ENCODE data around the gene SSB. TPM values are rescaled to one million over a fixed set of nuclear protein-coding genes. Genes with fewer than 3 reads are reported as not detected.

Gene SSB
- total and polyA plus RNA-seq, 2 of the 4 experiments (the other 2 are of a cell fraction), result 41.2 to 75.5 TPM

DNA sequence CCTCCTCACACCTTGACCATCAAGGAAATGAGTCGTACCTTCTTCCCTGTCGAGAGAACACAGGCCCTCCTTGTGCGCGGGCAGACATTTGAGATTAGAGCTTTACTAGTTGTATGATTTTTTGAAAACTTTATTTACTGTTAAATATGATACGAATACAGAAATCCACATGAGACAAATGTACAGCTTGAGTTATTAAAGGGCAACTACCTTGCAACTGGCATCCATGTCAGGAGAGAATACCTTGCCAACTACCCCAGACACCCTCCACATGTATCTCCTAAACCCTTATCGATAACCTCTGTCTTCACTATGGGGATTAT, 36.7 kb upstream of the SSB start:
- no peak overlapping the region for H2AK5ac ChIP-seq (ENCODE audit: low read depth, low read length)
- in situ Hi-C loops (cut with MboI; ENCODE audit: low sequenced_read_pairs), result no loop called here
- no peak overlapping the region for H3K23ac ChIP-seq (ENCODE audit: low read depth, low read length)
- H3K4me3 ChIP-seq (ENCODE audit: insufficient read depth, low read depth, low read length), result no peak overlapping the region
- no peaks in the 10 kb centered on the region for H3K36me3 ChIP-seq (ENCODE audit: control insufficient read depth, insufficient read depth, low read length)
- H3K56ac ChIP-seq (ENCODE audit: extremely low read depth, insufficient read depth, low read length), result no peak overlapping the region
- ATAC-seq (ENCODE audit: low read depth) (no peak), DNase-seq (no peak)
- ChIA-PET POLR2A (ENCODE audit: unreplicated experiment) (no interaction called here), CTCF (no interaction called here)
- no peak overlapping the region for H2AK9ac ChIP-seq (replicated peaks; ENCODE audit: low read depth, low read length, poor library complexity)
- no peaks in the 10 kb centered on the region for H4K20me1 ChIP-seq (ENCODE audit: insufficient read depth, low read length)
- H3K9me1 ChIP-seq (ENCODE audit: insufficient read depth, low read length), result no peaks in the 10 kb centered on the region
- H2AFZ ChIP-seq (replicated peaks; ENCODE audit: low read length, poor library complexity), result no peak overlapping the region
- TF ChIP-seq MAZ (IDR thresholded peaks at IDR 0.05; ENCODE audit: borderline replicate concordance, low read depth, low read length) (no peak), RFX5 (IDR thresholded peaks at IDR 0.05; ENCODE audit: low read depth, low read length) (no peak), CHD1 (IDR thresholded peaks at IDR 0.05; ENCODE audit: low read depth, low read length) (no peak), CEBPB (IDR thresholded peaks at IDR 0.05; ENCODE audit: low read depth, low read length) (no peak), MXI1 (IDR thresholded peaks at IDR 0.05; ENCODE audit: borderline replicate concordance, low read depth, low read length) (no peak), MAFK (IDR thresholded peaks at IDR 0.05; ENCODE audit: low read depth, low read length) (no peak)
- TF ChIP-seq, protein P1, sequence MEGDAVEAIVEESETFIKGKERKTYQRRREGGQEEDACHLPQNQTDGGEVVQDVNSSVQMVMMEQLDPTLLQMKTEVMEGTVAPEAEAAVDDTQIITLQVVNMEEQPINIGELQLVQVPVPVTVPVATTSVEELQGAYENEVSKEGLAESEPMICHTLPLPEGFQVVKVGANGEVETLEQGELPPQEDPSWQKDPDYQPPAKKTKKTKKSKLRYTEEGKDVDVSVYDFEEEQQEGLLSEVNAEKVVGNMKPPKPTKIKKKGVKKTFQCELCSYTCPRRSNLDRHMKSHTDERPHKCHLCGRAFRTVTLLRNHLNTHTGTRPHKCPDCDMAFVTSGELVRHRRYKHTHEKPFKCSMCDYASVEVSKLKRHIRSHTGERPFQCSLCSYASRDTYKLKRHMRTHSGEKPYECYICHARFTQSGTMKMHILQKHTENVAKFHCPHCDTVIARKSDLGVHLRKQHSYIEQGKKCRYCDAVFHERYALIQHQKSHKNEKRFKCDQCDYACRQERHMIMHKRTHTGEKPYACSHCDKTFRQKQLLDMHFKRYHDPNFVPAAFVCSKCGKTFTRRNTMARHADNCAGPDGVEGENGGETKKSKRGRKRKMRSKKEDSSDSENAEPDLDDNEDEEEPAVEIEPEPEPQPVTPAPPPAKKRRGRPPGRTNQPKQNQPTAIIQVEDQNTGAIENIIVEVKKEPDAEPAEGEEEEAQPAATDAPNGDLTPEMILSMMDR (conservative IDR thresholded peaks at IDR 0.05; ENCODE audit: low read depth, low read length), result no peak
- no peak overlapping the region for H3K9ac ChIP-seq (ENCODE audit: low read depth, low read length)
- H3K4me2 ChIP-seq (ENCODE audit: low read depth, low read length), result no peak overlapping the region
- H3K18ac ChIP-seq (ENCODE audit: low read depth, low read length), result no peak overlapping the region
- no peak overlapping the region for H3K27ac ChIP-seq (ENCODE audit: insufficient read depth, low read length)
- H2BK20ac ChIP-seq (ENCODE audit: low read depth, low read length), result no peak overlapping the region
- BruUV-seq (replicated peaks), result no TSS peak
- H3K4ac ChIP-seq (ENCODE audit: low read depth, low read length), result no peak overlapping the region
- WGBS, 2 experiments (ENCODE audit: extremely low coverage in 2 of 2, insufficient read length in 1 of 2), result no CpG with 5 or more reads among the region's 6 CpGs
- no peaks in the 10 kb centered on the region for H3K4me1 ChIP-seq (ENCODE audit: control insufficient read depth, insufficient read depth, low read length)
- no peak overlapping the region for H4K8ac ChIP-seq (ENCODE audit: low read depth in 2 of 2, low read length in 2 of 2)
- H3K27me3 ChIP-seq (ENCODE audit: control insufficient read depth, insufficient read depth, low read length), result no peaks in the 10 kb centered on the region
- no peaks in the 10 kb centered on the region for H3K79me1 ChIP-seq (ENCODE audit: low read depth in 1 of 2, low read length in 2 of 2)
- H2BK5ac ChIP-seq (ENCODE audit: low read depth, low read length, poor library complexity, severe bottlenecking), result no peak overlapping the region
- dilution Hi-C loops (cut with HindIII; ENCODE audit: low sequenced_read_pairs, unreplicated experiment), result no loop called here
- H4K5ac ChIP-seq (ENCODE audit: low read depth, low read length), result no peak overlapping the region
- no peak overlapping the region for H2BK15ac ChIP-seq (ENCODE audit: low read depth, low read length)
- H4K91ac ChIP-seq (ENCODE audit: insufficient read depth, low read depth, low read length), result no peak overlapping the region
- intact Hi-C loops (cut with micrococcal nuclease), result no loop called here
- no peaks in the 10 kb centered on the region for H3K9me3 ChIP-seq (ENCODE audit: control insufficient read depth, insufficient read depth, low read length)
- H3K14ac ChIP-seq (replicated peaks; ENCODE audit: low read depth, low read length), result no peak overlapping the region
- no peak overlapping the region for H2BK120ac ChIP-seq (ENCODE audit: low read depth, low read length)

Measured in IMR-90 (cell line).